C4-2B (cell line): ENCODE results near the gene SLC16A7.

Source experiments
- H3K27ac ChIP-seq: fragments of 450-650 bp; 2 replicates; pipeline ENCODE4 v1.5.1; 2017
- ZFX ChIP-seq: fragments of 450-650 bp; IDR thresholded peaks from 2 replicates; pipeline ENCODE4 v1.6.1; 2017
- TF ChIP-seq, protein P1 (sequence below): fragments of 450-650 bp; conservative IDR thresholded peaks from 2 replicates; pipeline ENCODE4 v1.5.1; 2017; ENCODE audit warnings: mild to moderate bottlenecking

Gene SLC16A7

DNA sequence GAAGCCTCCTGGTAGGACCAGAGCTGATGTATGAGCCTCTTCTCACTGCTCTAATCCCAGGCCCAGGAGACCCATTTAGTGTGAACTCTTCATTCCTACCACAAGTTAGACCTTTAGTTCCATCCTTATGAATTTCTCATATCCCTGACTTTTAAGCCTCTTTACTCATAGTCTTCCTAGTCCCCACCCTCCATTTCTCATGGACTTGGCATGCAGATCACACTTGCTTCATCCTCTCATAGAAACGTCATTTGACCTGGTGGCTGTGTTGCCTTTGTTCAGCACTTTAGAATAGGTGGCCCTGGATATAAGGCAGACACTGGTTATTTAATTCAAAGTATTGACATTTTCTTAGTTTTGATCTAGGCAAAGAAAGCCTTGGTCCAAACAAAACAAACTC is 99.5 kb downstream of the SLC16A7 start:
- no peak overlapping the region for H3K27ac ChIP-seq
- TF ChIP-seq, protein P1, sequence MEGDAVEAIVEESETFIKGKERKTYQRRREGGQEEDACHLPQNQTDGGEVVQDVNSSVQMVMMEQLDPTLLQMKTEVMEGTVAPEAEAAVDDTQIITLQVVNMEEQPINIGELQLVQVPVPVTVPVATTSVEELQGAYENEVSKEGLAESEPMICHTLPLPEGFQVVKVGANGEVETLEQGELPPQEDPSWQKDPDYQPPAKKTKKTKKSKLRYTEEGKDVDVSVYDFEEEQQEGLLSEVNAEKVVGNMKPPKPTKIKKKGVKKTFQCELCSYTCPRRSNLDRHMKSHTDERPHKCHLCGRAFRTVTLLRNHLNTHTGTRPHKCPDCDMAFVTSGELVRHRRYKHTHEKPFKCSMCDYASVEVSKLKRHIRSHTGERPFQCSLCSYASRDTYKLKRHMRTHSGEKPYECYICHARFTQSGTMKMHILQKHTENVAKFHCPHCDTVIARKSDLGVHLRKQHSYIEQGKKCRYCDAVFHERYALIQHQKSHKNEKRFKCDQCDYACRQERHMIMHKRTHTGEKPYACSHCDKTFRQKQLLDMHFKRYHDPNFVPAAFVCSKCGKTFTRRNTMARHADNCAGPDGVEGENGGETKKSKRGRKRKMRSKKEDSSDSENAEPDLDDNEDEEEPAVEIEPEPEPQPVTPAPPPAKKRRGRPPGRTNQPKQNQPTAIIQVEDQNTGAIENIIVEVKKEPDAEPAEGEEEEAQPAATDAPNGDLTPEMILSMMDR: no peak
- TF ChIP-seq ZFX: no peak

DNA sequence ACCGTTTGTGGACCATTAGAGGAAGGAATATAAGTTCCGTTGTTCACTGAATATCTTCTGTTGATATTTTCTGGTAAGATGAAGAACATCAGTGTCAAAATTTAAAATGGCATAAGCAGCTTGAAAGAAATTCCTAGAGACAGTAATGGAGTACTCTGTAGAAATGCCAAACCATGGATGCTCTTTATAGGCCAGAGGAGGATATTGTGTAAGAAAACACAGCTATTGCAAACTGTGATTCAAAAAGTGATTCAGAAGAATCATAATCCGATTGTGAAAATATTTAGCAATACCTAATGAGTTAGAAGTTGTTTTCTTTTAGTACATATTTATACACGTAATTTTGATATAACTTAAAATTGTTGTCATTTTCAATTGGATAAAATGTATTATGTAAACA is 102.8 kb downstream of the SLC16A7 start:
- TF ChIP-seq, protein P1: no peak
- TF ChIP-seq ZFX: no peak
- no peak overlapping the region for H3K27ac ChIP-seq

DNA sequence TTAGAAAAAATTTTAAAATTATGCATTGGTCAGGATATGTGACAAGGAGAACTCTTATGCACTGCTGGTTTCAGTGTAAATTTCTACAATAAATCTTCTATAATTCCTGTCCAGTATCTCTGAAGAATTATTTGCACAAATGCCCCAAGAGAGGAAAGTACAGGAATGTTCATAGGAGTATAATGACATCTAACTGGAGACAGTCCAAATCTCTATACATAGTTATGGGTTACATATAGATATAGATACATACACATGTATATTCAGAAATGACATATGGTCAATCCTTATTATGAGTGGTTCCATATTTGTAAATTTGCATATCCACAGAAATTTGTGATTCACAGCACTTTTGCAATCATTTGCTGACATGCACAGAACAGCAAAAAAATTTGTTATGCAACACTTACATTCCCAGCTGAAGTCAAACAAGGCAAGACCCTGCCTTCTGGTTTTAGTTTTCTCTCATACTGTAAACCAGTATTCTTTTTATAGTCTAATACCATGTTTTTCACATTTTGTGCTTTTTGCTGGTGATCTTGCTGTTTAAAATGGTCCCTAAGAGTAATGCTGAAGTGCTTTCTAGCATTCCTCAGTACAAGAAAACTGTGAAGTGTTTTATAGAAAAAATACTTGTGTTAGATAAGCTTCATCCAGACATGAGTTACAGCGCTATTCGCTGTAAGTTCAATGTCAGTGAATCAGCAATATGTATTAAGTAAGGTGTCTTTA is 103.8 kb downstream of the SLC16A7 start:
- no peak overlapping the region for H3K27ac ChIP-seq
- TF ChIP-seq ZFX: no peak
- TF ChIP-seq, protein P1: no peak

DNA sequence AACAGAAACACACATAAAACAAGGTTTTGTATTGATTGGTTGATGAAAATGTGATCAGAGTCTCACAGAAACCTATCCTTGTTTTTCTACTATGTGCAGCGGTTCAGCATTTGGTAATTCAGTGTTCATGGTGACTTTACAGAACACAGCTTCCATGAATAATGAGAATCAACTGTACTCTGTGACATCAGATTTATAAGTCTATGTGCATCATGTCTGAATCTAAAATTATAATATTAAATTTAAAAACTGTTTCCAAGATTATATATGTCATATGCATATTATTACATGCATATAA is 104.3 kb downstream of the SLC16A7 start:
- no peak overlapping the region for H3K27ac ChIP-seq
- TF ChIP-seq, protein P1: no peak
- TF ChIP-seq ZFX: no peak

DNA sequence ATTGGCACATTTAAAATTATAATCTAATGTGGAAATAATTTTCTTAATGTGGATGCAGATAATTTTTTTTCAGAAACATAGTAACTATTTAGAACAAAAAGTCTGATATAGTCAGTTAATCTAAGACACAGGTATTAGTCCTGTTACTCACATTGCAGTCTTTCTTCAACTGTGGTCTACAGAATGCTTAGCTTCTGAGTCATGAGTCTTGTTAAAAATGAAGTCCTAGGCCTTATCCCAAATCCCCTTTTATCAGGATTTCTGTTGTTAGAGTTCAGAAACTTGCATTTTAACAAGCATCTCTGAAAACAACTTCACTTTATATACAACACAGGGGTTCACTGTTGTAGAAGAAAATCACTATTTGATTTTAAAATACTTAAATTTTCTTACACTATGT is 112.2 kb downstream of the SLC16A7 start:
- TF ChIP-seq, protein P1: no peak
- no peak for TF ChIP-seq ZFX
- no peak overlapping the region for H3K27ac ChIP-seq

DNA sequence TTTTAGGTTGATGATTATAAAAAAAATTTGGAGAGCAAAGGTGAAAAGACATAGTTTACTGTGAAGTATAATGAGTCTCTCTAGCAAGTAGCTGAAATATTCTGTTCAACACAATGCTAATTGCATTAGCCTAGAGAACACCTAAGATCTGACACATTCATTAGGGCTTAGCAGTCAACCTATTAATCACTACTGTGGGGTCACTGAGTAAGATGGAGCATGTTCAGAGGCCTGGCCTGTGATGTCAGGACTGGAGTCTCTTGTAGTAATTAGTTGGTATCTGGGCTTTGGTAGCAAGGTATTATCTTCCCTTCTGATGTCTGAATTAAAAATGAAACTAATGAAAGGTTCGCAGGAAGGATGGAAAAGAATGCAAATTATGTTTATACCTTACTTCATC is 112.7 kb downstream of the SLC16A7 start:
- no peak overlapping the region for H3K27ac ChIP-seq
- no peak for TF ChIP-seq ZFX
- TF ChIP-seq, protein P1: no peak

DNA sequence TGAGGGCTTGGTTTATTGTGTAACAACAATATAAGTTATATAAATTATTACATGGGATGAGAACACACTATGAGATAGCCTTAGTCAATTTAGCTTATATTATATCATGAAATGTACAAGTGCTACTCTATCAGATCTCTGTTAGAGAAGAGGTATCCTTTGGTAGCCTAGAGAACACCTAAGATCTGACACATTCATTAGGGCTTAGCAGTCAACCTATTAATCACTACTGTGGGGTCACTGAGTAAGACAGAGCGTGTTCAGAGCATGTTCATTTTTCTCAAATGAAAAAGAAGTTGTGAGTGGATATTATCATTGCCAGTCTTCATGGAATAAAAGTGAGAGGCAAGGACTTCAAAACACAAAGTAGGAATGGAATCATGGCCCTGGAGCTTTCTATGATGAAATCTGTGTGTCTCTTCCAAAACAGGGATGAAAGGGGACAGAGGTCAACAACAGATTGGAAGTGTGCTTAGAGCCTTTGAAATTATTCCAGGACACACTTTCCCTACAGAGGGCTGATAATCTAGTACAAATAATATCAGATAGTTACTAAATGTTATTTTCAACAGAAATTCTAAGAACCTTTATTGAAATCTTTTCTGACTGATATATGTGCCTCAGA is 114.3 kb downstream of the SLC16A7 start:
- H3K27ac ChIP-seq: no peak overlapping the region
- TF ChIP-seq, protein P1: no peak
- no peak for TF ChIP-seq ZFX
